ENCODE measurements around the gene MUTYH.
"Not testable (repeated sequence)": the region's sequence is repeated elsewhere in the genome, so short reads cannot be mapped to it uniquely, and the experiment has no call there.

The MUTYH gene

GRCh38 chr1:45291002-45291401 is 49.2 kb downstream of the MUTYH start:
- not testable (repeated sequence) for H3K27ac Mint-ChIP-seq; DNase-seq; H3K4me1 Mint-ChIP-seq; H3K36me3 Mint-ChIP-seq (ENCODE audit: low read depth); H3K9me3 Mint-ChIP-seq; H3K27me3 Mint-ChIP-seq; ATAC-seq; H3K4me3 Mint-ChIP-seq

- H3K36me3 Mint-ChIP-seq (ENCODE audit: low read depth); ATAC-seq; H3K27me3 Mint-ChIP-seq; DNase-seq; H3K9me3 Mint-ChIP-seq; H3K4me3 Mint-ChIP-seq; H3K4me1 Mint-ChIP-seq: not testable (repeated sequence)
- peak overlapping the region; percentile 31 for H3K27ac Mint-ChIP-seq
These were observed 53.7 kb downstream of the MUTYH start for GRCh38 chr1:45286521-45286920.

GRCh38 chr1:45284858-45285257 is 55.4 kb downstream of the MUTYH start:
- not testable (repeated sequence) for DNase-seq; ATAC-seq; H3K36me3 Mint-ChIP-seq (ENCODE audit: low read depth); H3K4me1 Mint-ChIP-seq; H3K4me3 Mint-ChIP-seq; H3K27me3 Mint-ChIP-seq; H3K27ac Mint-ChIP-seq; H3K9me3 Mint-ChIP-seq

- Mint-ChIP-seq H3K36me3 (ENCODE audit: low read depth) (peaks cover 2% of the 10 kb centered on the region), H3K27ac (no peak overlapping the region), H3K4me3 (no peak overlapping the region), H3K9me3 (no peaks in the 10 kb centered on the region), H3K27me3 (no peaks in the 10 kb centered on the region), H3K4me1 (no peaks in the 10 kb centered on the region)
- DNase-seq (no peak), ATAC-seq (no peak)
These were observed 57.9 kb downstream of the MUTYH start for GRCh38 chr1:45282351-45282750.

Measured in activated naive CD8-positive, alpha-beta T cell treated with anti-CD3 and anti-CD28 coated beads, Interleukin-2, amount 50 U/mL, for 24 hours (primary cell).